ENCODE measurements around the gene GPATCH8. TPM values are rescaled to one million over a fixed set of nuclear protein-coding genes. Genes with fewer than 3 reads are reported as not detected.

GPATCH8 gene
- total and polyA plus RNA-seq, 9 of the 15 experiments (the other 6 are each of a cell fraction or from before 2014, with no cell fraction given) = 10.6 to 29.6 (median 13.2) TPM

DNA sequence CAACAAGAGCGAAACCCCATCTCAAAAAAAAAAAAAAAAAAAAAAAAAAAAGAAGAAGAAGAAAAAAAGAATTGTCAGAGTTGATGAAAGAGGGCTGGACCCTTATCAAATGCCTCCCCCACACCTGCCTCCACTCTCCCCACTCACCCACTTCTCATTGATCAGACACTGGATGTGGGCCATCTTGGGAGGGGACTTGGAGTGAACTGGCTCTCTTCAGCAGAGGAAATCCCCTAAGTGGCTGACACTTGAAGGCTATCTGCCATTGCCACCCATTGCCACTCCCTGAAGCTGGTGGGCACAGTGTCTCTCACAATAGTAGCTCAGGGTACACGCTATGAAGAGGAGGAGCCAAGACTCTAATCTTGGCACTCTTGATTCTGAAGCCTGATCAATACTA lies 115.4 kb downstream of the GPATCH8 start:
- no peaks in the 10 kb centered on the region for H3K9me3 ChIP-seq (replicated peaks; ENCODE audit: control insufficient read depth, insufficient read depth, low read depth, low read length)
- no peak overlapping the region for H2AFZ ChIP-seq (ENCODE audit: low read depth, low read length)
- DNase-seq (ENCODE audit: extremely low read depth in 1 of 4, low spot score in 3 of 4) (no peak), FAIRE-seq (no peak), ATAC-seq (no peak)
- H3K9ac ChIP-seq (ENCODE audit: insufficient read depth in 1 of 2, low read depth in 2 of 2, low read length in 2 of 2) = no peak overlapping the region; a peak in 1 of 4 replicates
- in situ Hi-C loops (cut with MboI) = no loop called here
- intact Hi-C loops (cut with micrococcal nuclease) = loop anchor here (5.0 kb wide), 1 partner anchor 114 kb away; the partner anchor contains the start of gene GPATCH8
- TF ChIP-seq, protein P1, sequence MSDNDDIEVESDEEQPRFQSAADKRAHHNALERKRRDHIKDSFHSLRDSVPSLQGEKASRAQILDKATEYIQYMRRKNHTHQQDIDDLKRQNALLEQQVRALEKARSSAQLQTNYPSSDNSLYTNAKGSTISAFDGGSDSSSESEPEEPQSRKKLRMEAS (CRISPR knock-in tag; IDR thresholded peaks at IDR 0.05) = 0 out of 2 replicates have a peak, but pooled peaks have one; percentile 4
- no peak for TF ChIP-seq ZNF175 (CRISPR knock-in tag; IDR thresholded peaks at IDR 0.05; ENCODE audit: low read depth)
- TF ChIP-seq PYGO2 (tag; IDR thresholded peaks at IDR 0.05) = no peak
- TF ChIP-seq ZNF507 (tag; conservative IDR thresholded peaks at IDR 0.05) = no peak
- TF ChIP-seq, protein P2, sequence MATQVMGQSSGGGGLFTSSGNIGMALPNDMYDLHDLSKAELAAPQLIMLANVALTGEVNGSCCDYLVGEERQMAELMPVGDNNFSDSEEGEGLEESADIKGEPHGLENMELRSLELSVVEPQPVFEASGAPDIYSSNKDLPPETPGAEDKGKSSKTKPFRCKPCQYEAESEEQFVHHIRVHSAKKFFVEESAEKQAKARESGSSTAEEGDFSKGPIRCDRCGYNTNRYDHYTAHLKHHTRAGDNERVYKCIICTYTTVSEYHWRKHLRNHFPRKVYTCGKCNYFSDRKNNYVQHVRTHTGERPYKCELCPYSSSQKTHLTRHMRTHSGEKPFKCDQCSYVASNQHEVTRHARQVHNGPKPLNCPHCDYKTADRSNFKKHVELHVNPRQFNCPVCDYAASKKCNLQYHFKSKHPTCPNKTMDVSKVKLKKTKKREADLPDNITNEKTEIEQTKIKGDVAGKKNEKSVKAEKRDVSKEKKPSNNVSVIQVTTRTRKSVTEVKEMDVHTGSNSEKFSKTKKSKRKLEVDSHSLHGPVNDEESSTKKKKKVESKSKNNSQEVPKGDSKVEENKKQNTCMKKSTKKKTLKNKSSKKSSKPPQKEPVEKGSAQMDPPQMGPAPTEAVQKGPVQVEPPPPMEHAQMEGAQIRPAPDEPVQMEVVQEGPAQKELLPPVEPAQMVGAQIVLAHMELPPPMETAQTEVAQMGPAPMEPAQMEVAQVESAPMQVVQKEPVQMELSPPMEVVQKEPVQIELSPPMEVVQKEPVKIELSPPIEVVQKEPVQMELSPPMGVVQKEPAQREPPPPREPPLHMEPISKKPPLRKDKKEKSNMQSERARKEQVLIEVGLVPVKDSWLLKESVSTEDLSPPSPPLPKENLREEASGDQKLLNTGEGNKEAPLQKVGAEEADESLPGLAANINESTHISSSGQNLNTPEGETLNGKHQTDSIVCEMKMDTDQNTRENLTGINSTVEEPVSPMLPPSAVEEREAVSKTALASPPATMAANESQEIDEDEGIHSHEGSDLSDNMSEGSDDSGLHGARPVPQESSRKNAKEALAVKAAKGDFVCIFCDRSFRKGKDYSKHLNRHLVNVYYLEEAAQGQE (IDR thresholded peaks at IDR 0.05; ENCODE audit: borderline replicate concordance) = no peak
- TF ChIP-seq, protein P2 (CRISPR knock-in tag; IDR thresholded peaks at IDR 0.05; ENCODE audit: low read depth) = no peak
- TF ChIP-seq MBD2 (IDR thresholded peaks at IDR 0.05; ENCODE audit: borderline replicate concordance, low read depth) = no peak
- TF ChIP-seq ZNF282 (CRISPR knock-in tag; IDR thresholded peaks at IDR 0.05) = no peak
- TF ChIP-seq TAF15 (IDR thresholded peaks at IDR 0.05; ENCODE audit: low read depth, low read length) = no peak
- H3K4me2 ChIP-seq (ENCODE audit: insufficient read depth, low read length) = peak overlapping the region; percentile 44
- CTCF ChIA-PET (ENCODE audit: low intra/inter-chr PET ratio) = interaction anchor here (0.6 kb wide), 1 partner anchor 290 kb away, joined by 3 read pairs; no protein-coding TSS in a partner anchor
- peaks cover 7% of the 10 kb centered on the region; the same call in 2 of the 3 replicates for H3K79me2 ChIP-seq (ENCODE audit: control insufficient read depth, insufficient read depth, low read length)
- BruUV-seq (replicated peaks) = TSS peak; percentile 41
- no peaks in the 10 kb centered on the region; a peak in 1 of 5 replicates for H3K27me3 ChIP-seq (ENCODE audit: control insufficient read depth in 2 of 2, insufficient read depth in 2 of 2, low read length in 2 of 2)
- no peak overlapping the region for H3K27ac ChIP-seq (ENCODE audit: extremely low read depth, low read depth, low read length)
- H3K36me3 ChIP-seq (ENCODE audit: control insufficient read depth, insufficient read depth, low read length) = no peaks in the 10 kb centered on the region
- peaks cover 45 to 48% of the 10 kb centered on the region in 2 experiments for H3K4me1 ChIP-seq (replicated peaks in 1 of 2; ENCODE audit: control insufficient read depth in 2 of 2, insufficient read depth in 2 of 2, low read length in 2 of 2)
- POLR2A ChIA-PET = interaction anchor here (0.8 to 1.6 kb wide), 2 partner anchors 9 to 793 kb away, joined by 4 to 7 read pairs; no protein-coding TSS in a partner anchor
- 83% methylated on average over 1 of the region's 2 CpGs for WGBS (ENCODE audit: insufficient coverage, low coverage, missing lambda C conversion rate)
- no peak overlapping the region; the same call in 1 of the 2 replicates for H3K4me3 ChIP-seq
- H4K20me1 ChIP-seq (replicated peaks; ENCODE audit: control insufficient read depth, insufficient read depth, low read length) = no peaks in the 10 kb centered on the region
- H3K9me1 ChIP-seq (ENCODE audit: control insufficient read depth, insufficient read depth, low read length) = no peaks in the 10 kb centered on the region

Measured in K562 (cell line).